ENCODE data around the gene RAX2. TPM values are rescaled to one million over a fixed set of nuclear protein-coding genes. Genes with fewer than 3 reads are reported as not detected.

Gene RAX2
- total and polyA plus RNA-seq, 2 of the 8 experiments (the other 6 are each of a cell fraction or from before 2014, with no cell fraction given) = 0.08 TPM; not detected in 1

DNA sequence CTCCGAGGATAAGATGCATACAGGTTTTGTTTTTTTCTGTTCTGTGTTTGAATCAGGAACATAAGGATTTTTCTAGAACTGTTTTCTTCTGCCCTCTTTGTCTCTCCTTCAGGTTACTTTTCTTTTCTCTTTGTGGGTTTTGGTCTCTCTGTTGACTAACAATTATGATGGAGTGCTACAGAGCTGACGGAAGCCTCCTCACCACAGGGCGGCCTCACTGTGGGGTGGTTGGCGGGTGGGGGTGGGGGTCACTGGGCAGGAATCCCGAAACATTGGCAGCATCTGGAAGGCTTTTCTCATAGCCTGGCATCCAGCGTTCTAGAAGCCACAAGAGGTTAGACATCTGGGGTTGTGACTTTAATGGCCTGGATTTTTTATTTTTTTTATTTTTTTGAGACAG lies 26.1 kb upstream of the RAX2 start:
- H3K14ac ChIP-seq (ENCODE audit: insufficient read length) = no peak overlapping the region
- H3K23me2 ChIP-seq (ENCODE audit: low read depth, low read length) = peaks cover 6% of the 10 kb centered on the region; the same call in 1 of the 2 replicates
- no peak overlapping the region for H3K4me2 ChIP-seq (ENCODE audit: insufficient read depth in 1 of 2, low read depth in 2 of 2, low read length in 2 of 2)
- H2AK5ac ChIP-seq (ENCODE audit: low read depth, low read length) = no peak overlapping the region
- no peaks in the 10 kb centered on the region for H3K79me1 ChIP-seq (ENCODE audit: low read depth, low read length)
- H4K8ac ChIP-seq (ENCODE audit: extremely low read depth, insufficient read depth, low read length) = no peak overlapping the region; the same call in 1 of the 2 replicates
- no peak overlapping the region for H3K23ac ChIP-seq (ENCODE audit: insufficient read length)
- peaks cover 4 to 6% of the 10 kb centered on the region in 2 experiments; a peak in 2 of 4 replicates for H3K9me3 ChIP-seq (ENCODE audit: insufficient read depth in 2 of 2, low read depth in 1 of 2, low read length in 1 of 2)
- H3K27ac ChIP-seq (ENCODE audit: low read depth, low read length) = no peak overlapping the region
- WGBS, 2 experiments (ENCODE audit: extremely low coverage in 1 of 2, insufficient coverage in 1 of 2, insufficient read length in 1 of 2, insufficient replicate concordance in 2 of 2, low coverage in 1 of 2, low lambda C conversion rate in 2 of 2, missing lambda C conversion rate in 1 of 2) = 83% methylated on average over 6 of the region's 6 CpGs; no CpG with 5 or more reads in 1 of the 2 experiments
- no peak overlapping the region for H2BK15ac ChIP-seq (ENCODE audit: low read length)
- H4K20me1 ChIP-seq (replicated peaks in 1 of 2; ENCODE audit: control insufficient read depth in 1 of 2, insufficient read depth in 2 of 2, low read length in 2 of 2) = no peaks in the 10 kb centered on the region
- no peak for TF ChIP-seq RNF2 (IDR thresholded peaks at IDR 0.05; ENCODE audit: borderline replicate concordance, low read depth, low read length, missing control alignments, poor library complexity, severe bottlenecking)
- no peak for TF ChIP-seq RFX5 (IDR thresholded peaks at IDR 0.05; ENCODE audit: borderline replicate concordance, low read depth, low read length)
- no peak overlapping the region for H4K91ac ChIP-seq (replicated peaks; ENCODE audit: insufficient read length, low read length)
- H3K9ac ChIP-seq (replicated peaks in 1 of 4; ENCODE audit: extremely low read depth in 1 of 4, low read depth in 3 of 4, low read length in 3 of 4) = no peak overlapping the region
- no peak overlapping the region for H3K4me3 ChIP-seq (ENCODE audit: extremely low read depth in 1 of 4, insufficient read depth in 2 of 4, low read depth in 3 of 4, low read length in 4 of 4)
- no peak overlapping the region for H2BK20ac ChIP-seq (ENCODE audit: low read length)
- no peak overlapping the region for H2BK120ac ChIP-seq (replicated peaks; ENCODE audit: low read depth, low read length)
- H3K79me2 ChIP-seq (ENCODE audit: control insufficient read depth in 1 of 2, insufficient read depth in 2 of 2, low read length in 2 of 2) = no peaks in the 10 kb centered on the region
- no peak overlapping the region for H3K56ac ChIP-seq (replicated peaks; ENCODE audit: insufficient read length, low read depth, low read length)
- no peak overlapping the region for H3K4ac ChIP-seq (replicated peaks; ENCODE audit: insufficient read length, low read depth, low read length)
- no peak overlapping the region for H3K18ac ChIP-seq (ENCODE audit: extremely low read depth, low read length)
- DNase-seq (ENCODE audit: low read depth in 1 of 2, low spot score in 2 of 2) (no peak), FAIRE-seq (no peak)
- H2BK12ac ChIP-seq (ENCODE audit: low read depth, low read length) = no peak overlapping the region
- POLR2A ChIA-PET (ENCODE audit: partially characterized antibody) = interaction anchor here (1.4 kb wide), 1 partner anchor 66 kb away, joined by 5 read pairs; no protein-coding TSS in a partner anchor
- CTCF ChIA-PET (ENCODE audit: partially characterized antibody) = interaction anchor here (0.9 to 2.6 kb wide), 6 partner anchors 10 to 51 kb away, joined by 3 to 13 read pairs (median 4); no protein-coding TSS in a partner anchor
- H4K5ac ChIP-seq (ENCODE audit: insufficient read length, low read depth, low read length) = no peak overlapping the region
- peaks cover 0 to 6% (median 4%) of the 10 kb centered on the region in 4 experiments; a peak in 5 of 7 replicates for H3K27me3 ChIP-seq (replicated peaks in 1 of 4; ENCODE audit: control insufficient read depth in 3 of 4, extremely low read depth in 1 of 4, insufficient read depth in 3 of 4, low read length in 3 of 4)
- H3K4me1 ChIP-seq (replicated peaks in 1 of 4; ENCODE audit: control insufficient read depth in 3 of 4, insufficient read depth in 4 of 4, low read length in 3 of 4) = peaks cover 0 to 3% (median 1%) of the 10 kb centered on the region in 4 experiments; a peak in 3 of 7 replicates
- no peak overlapping the region for H2AFZ ChIP-seq (ENCODE audit: low read length)
- no peaks in the 10 kb centered on the region for H3K36me3 ChIP-seq (ENCODE audit: control insufficient read depth in 2 of 4, insufficient read depth in 4 of 4, low read length in 3 of 4)
- no peak overlapping the region for H2BK5ac ChIP-seq (ENCODE audit: low read depth, low read length)
